HTERT RPE-1 (cell line): Measurements from ENCODE around the gene PKD2L2.
"Not testable (repeated sequence)": the region's sequence is repeated elsewhere in the genome, so short reads cannot be mapped to it uniquely, and the experiment has no call there.

Experiments used
- in situ Hi-C: fragments of 300-500 bp; cut with MboI; formaldehyde crosslinking; loops from 4 replicates; pipeline ENCODE4 v1.14.3; 2020; ENCODE audit warnings: low sequenced_read_pairs

Gene PKD2L2

DNA sequence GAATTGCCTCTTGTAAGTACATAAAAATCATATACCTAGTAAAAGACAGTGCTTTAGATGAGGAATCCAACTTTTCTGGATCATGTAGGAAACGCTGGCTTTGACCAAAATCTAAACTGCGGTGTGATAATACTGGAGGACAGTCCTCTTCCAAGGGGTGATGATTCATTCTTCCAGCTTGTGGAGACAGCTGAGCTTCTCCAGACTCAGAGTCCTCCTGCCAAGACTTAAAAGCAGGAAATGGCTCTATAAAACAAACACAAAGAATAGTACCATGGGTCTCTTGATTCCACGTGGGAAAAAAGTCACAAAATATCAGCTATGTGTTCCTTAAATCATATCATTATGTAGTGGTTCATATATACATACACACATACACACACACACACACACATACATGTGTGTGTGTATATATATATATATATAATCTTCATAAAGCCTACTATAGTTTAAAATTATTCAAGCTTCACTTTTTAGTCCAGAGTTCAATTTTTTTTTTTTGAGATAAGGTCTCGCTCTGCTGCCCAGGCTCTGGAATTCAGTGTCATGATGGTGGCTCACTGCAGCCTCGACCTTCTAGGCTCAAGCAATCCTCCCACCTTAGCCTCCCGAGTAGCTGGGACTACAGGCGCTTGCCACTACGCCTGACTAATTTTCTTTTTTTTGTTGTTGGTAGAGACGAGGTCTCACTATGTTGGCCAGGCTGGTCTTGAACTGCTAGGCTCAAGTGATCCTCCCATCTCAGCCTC lies 65.0 kb downstream of the PKD2L2 start:
- in situ Hi-C loops, result no loop called here

DNA sequence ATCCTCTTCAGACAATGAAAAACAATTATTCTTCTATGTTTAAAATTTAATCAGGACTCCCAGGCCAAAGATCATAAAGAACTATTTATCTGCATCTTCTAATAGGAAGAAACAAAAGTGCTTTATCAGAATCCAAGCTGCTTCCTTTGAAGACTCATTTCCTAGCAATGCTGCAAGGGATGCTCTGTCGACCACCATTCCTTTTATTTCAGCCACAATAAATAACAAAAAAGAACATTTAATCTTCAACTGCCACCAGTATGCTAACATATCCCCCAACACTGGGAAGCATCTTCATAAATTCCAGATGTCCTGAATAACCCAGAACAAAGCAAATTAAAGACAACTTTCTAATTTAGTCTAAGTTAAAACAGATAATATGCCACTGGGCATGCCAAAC lies 68.7 kb downstream of the PKD2L2 start:
- in situ Hi-C loops, result no loop called here

DNA sequence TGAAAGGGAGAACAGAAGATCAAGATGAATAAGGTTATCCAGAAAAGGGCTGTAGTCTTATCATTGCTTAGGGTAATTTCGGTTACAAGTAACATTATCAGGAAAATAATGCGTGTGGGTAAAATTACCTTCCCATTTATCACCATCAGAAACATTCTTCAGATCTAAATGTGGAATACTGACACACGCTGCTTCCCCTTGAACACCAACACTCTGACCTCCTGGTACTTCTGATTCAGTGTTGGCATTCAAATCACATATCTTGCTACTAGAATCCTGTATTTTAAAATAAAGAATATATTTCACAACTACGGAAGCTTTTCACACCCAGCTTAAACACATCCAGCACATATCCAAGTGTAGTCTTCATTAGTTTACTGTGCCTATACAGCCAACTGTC lies 70.2 kb downstream of the PKD2L2 start:
- in situ Hi-C loops, result no loop called here

DNA sequence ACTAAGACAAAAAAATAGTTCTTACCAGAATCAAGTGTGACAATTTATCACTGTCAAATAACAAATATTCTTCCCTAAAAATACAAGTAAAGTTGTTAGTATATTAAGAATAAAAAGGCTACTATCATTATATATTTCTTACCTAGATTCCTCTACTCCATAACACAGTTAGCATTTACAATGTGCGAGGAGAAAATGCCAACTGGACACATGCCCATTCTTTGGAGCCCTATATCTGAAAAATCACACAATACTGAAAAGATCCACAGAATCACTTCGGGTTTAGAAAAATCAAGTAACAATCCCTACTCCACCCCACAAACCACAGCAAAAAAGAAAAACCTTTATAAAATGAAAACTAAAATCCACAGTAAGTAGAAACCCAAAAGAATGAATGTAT lies 70.9 kb downstream of the PKD2L2 start:
- in situ Hi-C loops, result no loop called here

DNA sequence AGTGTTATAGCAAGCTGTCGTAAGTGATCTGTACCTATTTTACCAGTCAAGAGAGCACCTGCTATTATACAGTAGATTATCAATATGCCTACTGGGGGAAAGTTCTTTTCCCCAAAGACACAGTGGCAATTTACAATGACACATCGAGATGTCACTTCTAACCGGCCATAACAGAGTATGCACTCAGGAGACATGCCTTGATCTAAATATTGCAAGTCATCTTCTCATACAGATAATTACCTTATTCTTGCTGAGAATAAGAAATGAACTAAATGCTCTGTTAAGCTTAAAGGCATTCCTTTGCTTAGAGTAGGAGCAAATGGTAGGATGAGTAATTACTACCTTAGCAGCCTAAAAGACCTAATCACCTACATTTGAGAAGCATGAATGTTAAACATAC lies 71.6 kb downstream of the PKD2L2 start:
- in situ Hi-C loops, result no loop called here

DNA sequence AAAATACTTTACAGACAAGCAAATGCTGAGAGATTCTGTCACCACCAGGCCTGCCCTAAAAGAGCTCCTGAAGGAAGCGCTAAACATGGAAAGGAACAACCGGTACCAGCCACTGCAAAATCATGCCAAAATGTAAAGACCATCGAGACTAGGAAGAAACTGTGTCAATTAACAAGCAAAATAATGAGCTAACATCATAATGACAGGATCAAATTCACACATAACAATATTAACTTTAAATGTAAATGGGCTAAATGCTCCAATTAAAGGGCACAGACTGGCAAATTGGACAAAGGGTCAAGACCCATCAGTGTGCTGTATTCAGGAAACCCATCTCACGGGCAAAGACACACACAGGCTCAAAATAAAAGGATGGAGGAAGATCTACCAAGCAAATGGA lies 81.1 kb downstream of the PKD2L2 start:
- in situ Hi-C loops, result not testable (repeated sequence)

DNA sequence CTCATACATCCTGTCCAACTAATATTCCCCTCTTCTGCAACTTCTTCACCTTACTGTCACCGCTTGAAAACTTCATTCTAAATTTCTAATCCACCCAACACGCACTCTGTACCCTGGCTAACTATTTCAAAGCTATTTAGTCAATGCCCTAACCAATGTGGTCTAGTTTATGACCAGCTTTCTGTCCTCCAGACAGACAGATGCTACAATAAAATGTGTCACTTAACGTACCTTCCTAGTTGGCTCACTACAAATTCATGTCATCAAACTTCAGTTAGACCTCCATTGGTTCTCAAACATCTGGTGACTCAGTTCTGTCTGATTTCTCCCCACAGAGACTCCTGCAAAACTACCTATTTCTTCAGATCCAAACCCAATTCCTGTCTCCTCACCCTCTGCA lies 86.0 kb downstream of the PKD2L2 start:
- in situ Hi-C loops, result no loop called here

DNA sequence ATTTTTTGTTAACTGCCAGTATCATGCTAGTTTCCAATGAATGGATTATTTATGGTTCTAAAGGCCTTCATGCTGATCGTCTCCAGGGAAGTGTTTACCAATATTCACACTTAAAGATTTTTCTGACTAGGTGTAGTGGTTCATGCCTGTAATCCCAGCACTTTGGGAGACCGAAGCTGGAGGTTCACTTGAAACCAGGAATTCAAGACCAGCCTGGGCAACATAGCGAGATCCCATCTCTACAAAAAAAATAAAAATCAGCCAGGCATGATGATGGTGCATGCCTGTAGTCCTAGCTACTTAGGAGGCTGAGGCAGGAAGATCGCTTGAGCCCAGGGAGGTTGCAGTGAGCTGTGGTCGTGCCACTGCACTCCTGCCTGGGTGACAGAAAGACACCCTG lies 100.2 kb downstream of the PKD2L2 start:
- in situ Hi-C loops, result no loop called here
